ENCODE results near the gene GPC3.

DNA sequence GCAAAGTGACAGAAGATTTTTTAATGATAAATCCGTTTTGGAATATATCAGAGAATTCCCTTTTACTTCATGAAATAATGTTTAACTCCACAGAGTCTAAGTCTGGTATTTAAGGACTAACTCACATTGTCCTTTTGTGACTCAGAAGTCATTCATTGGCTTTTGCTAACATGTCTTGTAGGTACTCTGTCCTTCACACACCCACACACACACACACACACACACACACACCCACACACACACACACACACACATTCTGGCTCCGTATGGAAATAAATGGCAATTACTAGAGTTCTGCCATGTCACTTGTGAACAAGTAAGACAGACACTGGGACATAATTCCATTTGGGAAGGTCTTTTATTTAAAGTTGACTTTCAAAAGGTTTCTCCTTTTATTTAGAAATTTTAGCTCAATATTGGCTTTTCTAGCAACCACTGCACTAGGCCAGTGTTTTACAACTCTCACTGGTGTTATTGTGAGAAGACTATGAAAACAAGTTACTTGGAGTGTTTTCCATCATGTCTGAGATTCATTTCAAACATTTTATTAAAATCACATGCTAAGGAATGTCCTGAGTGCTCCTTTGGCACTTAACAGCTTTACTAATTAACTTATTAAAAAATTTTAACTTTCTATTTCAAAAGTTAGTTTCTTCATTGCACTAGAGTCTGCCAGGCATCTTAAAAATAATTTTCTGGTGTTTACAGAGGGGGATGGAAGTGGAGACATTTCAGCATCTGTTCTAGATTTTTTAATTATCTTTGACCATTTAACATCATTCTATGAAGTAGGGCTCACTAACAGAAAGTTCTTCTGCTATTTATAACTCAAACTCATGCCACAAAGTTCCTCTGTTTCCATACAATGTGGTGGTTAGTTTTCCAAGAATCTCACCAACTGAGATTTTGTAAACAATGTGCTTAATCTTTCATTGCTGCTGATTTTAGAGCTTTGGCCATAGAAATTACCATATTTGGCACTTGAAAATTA lies 329.8 kb downstream of the GPC3 start:
- TF ChIP-seq, protein P1, sequence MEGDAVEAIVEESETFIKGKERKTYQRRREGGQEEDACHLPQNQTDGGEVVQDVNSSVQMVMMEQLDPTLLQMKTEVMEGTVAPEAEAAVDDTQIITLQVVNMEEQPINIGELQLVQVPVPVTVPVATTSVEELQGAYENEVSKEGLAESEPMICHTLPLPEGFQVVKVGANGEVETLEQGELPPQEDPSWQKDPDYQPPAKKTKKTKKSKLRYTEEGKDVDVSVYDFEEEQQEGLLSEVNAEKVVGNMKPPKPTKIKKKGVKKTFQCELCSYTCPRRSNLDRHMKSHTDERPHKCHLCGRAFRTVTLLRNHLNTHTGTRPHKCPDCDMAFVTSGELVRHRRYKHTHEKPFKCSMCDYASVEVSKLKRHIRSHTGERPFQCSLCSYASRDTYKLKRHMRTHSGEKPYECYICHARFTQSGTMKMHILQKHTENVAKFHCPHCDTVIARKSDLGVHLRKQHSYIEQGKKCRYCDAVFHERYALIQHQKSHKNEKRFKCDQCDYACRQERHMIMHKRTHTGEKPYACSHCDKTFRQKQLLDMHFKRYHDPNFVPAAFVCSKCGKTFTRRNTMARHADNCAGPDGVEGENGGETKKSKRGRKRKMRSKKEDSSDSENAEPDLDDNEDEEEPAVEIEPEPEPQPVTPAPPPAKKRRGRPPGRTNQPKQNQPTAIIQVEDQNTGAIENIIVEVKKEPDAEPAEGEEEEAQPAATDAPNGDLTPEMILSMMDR (IDR thresholded peaks at IDR 0.05; ENCODE audit: extremely low read depth in 1 of 2, insufficient read depth in 1 of 2, low read depth in 1 of 2, low read length in 2 of 2), result no peak
- TF ChIP-seq GATA2 (IDR thresholded peaks at IDR 0.05; ENCODE audit: insufficient read depth, insufficient read length, low read depth, low read length) (no peak), POLR2A (IDR thresholded peaks at IDR 0.05; ENCODE audit: low read depth, low read length) (no peak), EZH2 (IDR thresholded peaks at IDR 0.05; ENCODE audit: borderline replicate concordance, low read depth, low read length, severe bottlenecking) (no peak)
